Stomach (tissue), 4 donors: ENCODE data around the gene DNAAF1.

Source experiments
- CTCF ChIP-seq, 7 experiments: fragments of 450-650 bp in 4 of 7; fragments of 200-600 bp in 3 of 7; sonication (generic) in 3 of 7; IDR thresholded peaks; one replicate each; pipeline ENCODE4 v1.5.1; 2016 to 2019; ENCODE audit warnings: antibody characterized with exemption in 7 of 7, control low read depth in 2 of 7, mild to moderate bottlenecking in 1 of 7
- EP300 ChIP-seq: sonication (generic); formaldehyde crosslinking; IDR thresholded peaks from one replicate; pipeline ENCODE4 v1.6.1; 2017; ENCODE audit warnings: antibody characterized with exemption
- POLR2AphosphoS5 ChIP-seq, 3 donors: sonication (generic); formaldehyde crosslinking; IDR thresholded peaks; one replicate each; pipeline ENCODE4 v1.6.1; 2016; ENCODE audit warnings: antibody characterized with exemption in 3 of 3

- TF ChIP-seq POLR2AphosphoS5 (IDR thresholded peaks at IDR 0.05) (no peak), CTCF (IDR thresholded peaks at IDR 0.05) (no peak), EP300 (no peak)
Measured at GRCh38 chr16:84138500-84138823, 6.6 kb upstream of the DNAAF1 start.
